Mesenchymal stem cell (in vitro differentiated cells and primary cell): ENCODE data around the gene STUM.
A peak's percentile ranks its signal among the peaks of the same experiment; 100 is the strongest.

ENCODE experiments used
- DNase-seq: peaks from one replicate; pipeline ENCODE4 v3.0.0-alpha.2; 2013
- H2AFZ ChIP-seq: one replicate; pipeline ENCODE4 v1.6.1; 2013; ENCODE audit warnings: low read depth, mild to moderate bottlenecking, control low read depth, inconsistent platforms, low read length, moderate library complexity
- H2AK5ac ChIP-seq: 2 replicates; pipeline ENCODE4 v1.6.1; 2013; ENCODE audit warnings: low read length, moderate library complexity, mild to moderate bottlenecking, inconsistent platforms; ENCODE audit not compliant: severe bottlenecking
- H2BK120ac ChIP-seq: one replicate; pipeline ENCODE4 v1.6.1; 2013; ENCODE audit warnings: low read depth, mild to moderate bottlenecking, inconsistent platforms, low read length, moderate library complexity
- H2BK12ac ChIP-seq, 2 experiments: one replicate each; pipeline ENCODE4 v1.6.1; 2013; ENCODE audit warnings: inconsistent platforms in 2 of 2, low read length in 2 of 2, mild to moderate bottlenecking in 2 of 2, moderate library complexity in 2 of 2, control low read depth in 1 of 2
- H2BK15ac ChIP-seq: one replicate; pipeline ENCODE4 v1.6.1; 2013; ENCODE audit warnings: mild to moderate bottlenecking, low read depth, inconsistent platforms; ENCODE audit not compliant: poor library complexity, severe bottlenecking
- H2BK5ac ChIP-seq: 2 replicates; pipeline ENCODE4 v1.6.1; 2013; ENCODE audit warnings: low read depth, mild to moderate bottlenecking, low read length, control low read depth, inconsistent platforms; ENCODE audit not compliant: poor library complexity, severe bottlenecking
- H3K14ac ChIP-seq, 2 experiments: one replicate each; pipeline ENCODE4 v1.6.1; 2013; ENCODE audit warnings: inconsistent platforms in 2 of 2, low read length in 2 of 2, control low read depth in 1 of 2, mild to moderate bottlenecking in 1 of 2, moderate library complexity in 1 of 2
- H3K18ac ChIP-seq, 2 experiments: one replicate each; pipeline ENCODE4 v1.6.1; 2013; ENCODE audit warnings: inconsistent platforms in 2 of 2, low read length in 2 of 2, control low read depth in 1 of 2, low read depth in 1 of 2, mild to moderate bottlenecking in 1 of 2
- H3K23ac ChIP-seq, 2 experiments: one replicate each; pipeline ENCODE4 v1.6.1; 2013; ENCODE audit warnings: inconsistent platforms in 2 of 2, low read length in 2 of 2, mild to moderate bottlenecking in 2 of 2, moderate library complexity in 2 of 2, control low read depth in 1 of 2
- H3K27ac ChIP-seq: 2 replicates; pipeline ENCODE4 v1.5.1; 2013; ENCODE audit warnings: mild to moderate bottlenecking, moderate library complexity, low read length, control low read depth, inconsistent platforms; ENCODE audit not compliant: poor library complexity, severe bottlenecking
- H3K27me3 ChIP-seq, 2 experiments: 2 replicates each; pipeline versions ENCODE4 v1.6.1 to v1.7.0; 2013; ENCODE audit warnings: low read length in 2 of 2, mild to moderate bottlenecking in 2 of 2, moderate library complexity in 2 of 2, control low read depth in 1 of 2, inconsistent platforms in 1 of 2; ENCODE audit not compliant: control insufficient read depth in 1 of 2, insufficient read depth in 1 of 2
- H3K36me3 ChIP-seq, 2 experiments: 2 replicates each; pipeline versions ENCODE4 v1.6.1 to v1.7.0; 2013; ENCODE audit warnings: low read length in 2 of 2, control low read depth in 1 of 2, inconsistent platforms in 1 of 2, low read depth in 1 of 2, mild to moderate bottlenecking in 1 of 2; ENCODE audit not compliant: insufficient read depth in 2 of 2, control insufficient read depth in 1 of 2
- H3K4ac ChIP-seq, 2 experiments: one replicate each; pipeline ENCODE4 v1.6.1; 2013; ENCODE audit warnings: inconsistent platforms in 2 of 2, low read length in 2 of 2, mild to moderate bottlenecking in 2 of 2, moderate library complexity in 2 of 2, control low read depth in 1 of 2, low read depth in 1 of 2
- H3K4me1 ChIP-seq: 2 replicates; pipeline ENCODE4 v1.6.1; 2013; ENCODE audit warnings: low read depth, low read length, control low read depth; ENCODE audit not compliant: control insufficient read depth, insufficient read depth
- H3K4me2 ChIP-seq: 2 replicates; pipeline ENCODE4 v1.6.1; 2013; ENCODE audit warnings: low read length, mild to moderate bottlenecking, inconsistent platforms; ENCODE audit not compliant: poor library complexity, severe bottlenecking
- H3K4me3 ChIP-seq, 2 experiments: 2 replicates each; pipeline versions ENCODE4 v1.5.1 to v1.7.0; 2013; ENCODE audit warnings: low read length in 2 of 2, mild to moderate bottlenecking in 2 of 2, control low read depth in 1 of 2, low read depth in 1 of 2; ENCODE audit not compliant: insufficient read depth in 1 of 2
- H3K79me1 ChIP-seq: replicated peaks from 2 replicates; pipeline ENCODE4 v1.6.1; 2013; ENCODE audit warnings: mild to moderate bottlenecking, control low read depth, low read length, inconsistent platforms; ENCODE audit not compliant: poor library complexity, severe bottlenecking
- H3K9ac ChIP-seq: 2 replicates; pipeline ENCODE4 v1.7.0; 2013; ENCODE audit warnings: mild to moderate bottlenecking, low read length, moderate library complexity
- H3K9me3 ChIP-seq: 2 replicates; pipeline ENCODE4 v1.7.0; 2013; ENCODE audit warnings: mild to moderate bottlenecking, low read length; ENCODE audit not compliant: control insufficient read depth
- H4K8ac ChIP-seq: one replicate; pipeline ENCODE4 v1.6.1; 2013; ENCODE audit warnings: inconsistent platforms, mild to moderate bottlenecking, low read length, moderate library complexity
- H4K91ac ChIP-seq: one replicate; pipeline ENCODE4 v1.6.1; 2013; ENCODE audit warnings: mild to moderate bottlenecking, low read length, inconsistent platforms
- WGBS: methylation state at CpG from one replicate; pipeline ENCODE4 v1.1.7; 2013; ENCODE audit warnings: mixed read lengths; 5-methylcytosine and 5-hydroxymethylcytosine counted together

STUM gene

DNA sequence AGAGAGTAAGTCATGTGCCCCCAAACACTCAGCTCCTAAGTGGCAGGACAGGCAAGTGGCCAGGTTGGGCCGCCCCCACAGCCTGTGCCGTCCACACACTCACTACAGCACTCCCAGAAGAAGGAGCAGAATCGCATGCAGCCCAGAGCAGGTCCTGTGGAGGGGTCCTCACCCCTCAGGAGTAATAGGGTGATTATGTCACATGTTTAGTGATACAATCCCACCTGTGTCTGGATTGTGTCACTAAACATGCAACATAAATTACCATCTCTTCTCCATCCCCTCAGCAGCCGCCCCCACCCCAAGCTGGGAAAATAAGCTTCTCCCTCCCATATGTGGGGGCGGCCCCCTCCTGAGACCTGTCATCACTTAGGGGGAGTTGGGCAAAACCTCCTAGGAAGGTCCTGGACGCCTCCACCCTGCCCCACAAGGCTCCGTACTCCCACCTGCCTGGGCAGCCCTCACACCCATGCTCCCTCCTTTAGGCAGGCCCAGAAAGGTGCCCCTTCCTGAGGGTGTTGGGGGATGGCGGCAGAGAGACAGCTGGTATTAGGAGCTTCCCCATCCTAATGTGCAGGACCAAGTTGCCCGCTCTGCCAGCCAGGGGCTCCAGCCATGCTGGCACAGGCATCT, 56.9 kb downstream of the STUM start:
- peaks cover 5% of the 10 kb centered on the region for H3K4me1 ChIP-seq
- no peak overlapping the region for H3K4ac ChIP-seq
- no peaks in the 10 kb centered on the region for H3K79me1 ChIP-seq
- no peak for DNase-seq
- H3K9ac ChIP-seq, result peak overlapping the region; percentile 28
- no peak overlapping the region for H2AFZ ChIP-seq
- no peak overlapping the region for H2BK5ac ChIP-seq
- no peaks in the 10 kb centered on the region for H3K36me3 ChIP-seq
- H3K9me3 ChIP-seq, result no peaks in the 10 kb centered on the region
- H2BK12ac ChIP-seq, result no peak overlapping the region
- H2AK5ac ChIP-seq, result no peak overlapping the region
- no peak overlapping the region for H3K18ac ChIP-seq
- no peak overlapping the region for H2BK15ac ChIP-seq
- peaks cover 6 to 52% of the 10 kb centered on the region in 2 experiments for H3K27me3 ChIP-seq
- no peak overlapping the region for H3K27ac ChIP-seq
- no peak overlapping the region for H3K4me3 ChIP-seq
- H2BK120ac ChIP-seq, result no peak overlapping the region
- H4K91ac ChIP-seq, result no peak overlapping the region
- H3K23ac ChIP-seq, result no peak overlapping the region
- H3K4me2 ChIP-seq, result no peak overlapping the region
- no peak overlapping the region for H3K14ac ChIP-seq
- no peak overlapping the region for H4K8ac ChIP-seq
- WGBS, result 95% methylated on average over 4 of the region's 9 CpGs

DNA sequence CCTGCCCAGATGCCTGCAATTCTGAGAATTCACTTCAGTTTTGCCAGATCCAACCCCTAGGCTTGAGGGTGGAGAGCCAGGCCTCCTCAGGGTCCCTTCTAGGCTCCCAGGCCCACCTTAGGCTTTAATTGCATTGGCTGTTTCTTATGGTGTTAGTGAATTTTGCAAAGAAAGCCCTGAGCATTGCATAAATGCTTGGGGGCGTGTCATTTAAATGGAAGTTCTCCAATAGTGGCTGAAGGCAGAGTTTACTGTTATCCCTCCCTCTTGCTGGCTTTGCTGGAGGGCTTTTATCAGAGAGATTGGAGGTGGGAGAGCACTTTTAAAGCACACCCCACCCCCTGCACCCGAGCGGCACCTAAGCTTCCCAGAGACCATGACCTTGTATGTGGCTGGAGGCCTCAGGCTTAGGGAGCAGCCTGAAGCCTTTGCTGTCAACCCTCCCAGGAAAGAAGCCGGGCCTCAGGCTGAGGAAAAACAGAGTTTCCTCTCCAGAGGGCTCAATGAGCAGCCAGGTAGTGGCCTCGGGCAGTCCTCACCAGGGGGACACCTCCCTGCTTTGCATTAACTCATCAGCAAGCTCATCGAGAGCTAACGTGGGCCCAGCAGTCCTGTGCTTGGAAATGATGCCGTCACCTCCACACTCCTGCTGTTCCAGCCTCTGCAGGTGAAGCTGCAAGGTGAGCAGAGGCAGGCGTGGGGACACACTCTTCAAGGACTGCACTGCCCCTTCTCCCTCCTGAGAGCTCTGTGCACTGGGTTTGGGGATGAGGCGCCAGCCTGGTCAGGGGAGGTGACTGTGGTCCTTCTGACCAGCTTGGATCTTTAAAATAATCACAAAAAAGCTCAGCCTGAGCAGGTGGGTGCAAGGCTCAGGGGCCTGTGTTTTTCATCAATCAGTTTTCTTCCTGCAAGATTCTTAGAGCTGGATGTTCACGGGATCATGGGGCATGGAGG, 58.0 kb downstream of the STUM start:
- no peak overlapping the region for H2AK5ac ChIP-seq
- no peak overlapping the region for H3K4me3 ChIP-seq
- no peak overlapping the region for H2BK15ac ChIP-seq
- no peak overlapping the region for H3K4ac ChIP-seq
- no peak overlapping the region for H3K4me2 ChIP-seq
- H3K23ac ChIP-seq, result no peak overlapping the region
- H3K9me3 ChIP-seq, result no peaks in the 10 kb centered on the region
- 76% methylated on average over 11 of the region's 11 CpGs for WGBS
- H2BK5ac ChIP-seq, result no peak overlapping the region
- H3K4me1 ChIP-seq, result peaks cover 5% of the 10 kb centered on the region
- H3K14ac ChIP-seq, result no peak overlapping the region
- H3K18ac ChIP-seq, result no peak overlapping the region
- H3K36me3 ChIP-seq, result no peaks in the 10 kb centered on the region
- no peak overlapping the region for H4K91ac ChIP-seq
- H3K27ac ChIP-seq, result no peak overlapping the region
- no peak overlapping the region for H2BK12ac ChIP-seq
- peaks cover 17 to 55% of the 10 kb centered on the region in 2 experiments for H3K27me3 ChIP-seq
- H2AFZ ChIP-seq, result no peak overlapping the region
- no peak overlapping the region for H4K8ac ChIP-seq
- H3K9ac ChIP-seq, result no peak overlapping the region
- no peak for DNase-seq
- H2BK120ac ChIP-seq, result no peak overlapping the region
- H3K79me1 ChIP-seq, result no peaks in the 10 kb centered on the region

DNA sequence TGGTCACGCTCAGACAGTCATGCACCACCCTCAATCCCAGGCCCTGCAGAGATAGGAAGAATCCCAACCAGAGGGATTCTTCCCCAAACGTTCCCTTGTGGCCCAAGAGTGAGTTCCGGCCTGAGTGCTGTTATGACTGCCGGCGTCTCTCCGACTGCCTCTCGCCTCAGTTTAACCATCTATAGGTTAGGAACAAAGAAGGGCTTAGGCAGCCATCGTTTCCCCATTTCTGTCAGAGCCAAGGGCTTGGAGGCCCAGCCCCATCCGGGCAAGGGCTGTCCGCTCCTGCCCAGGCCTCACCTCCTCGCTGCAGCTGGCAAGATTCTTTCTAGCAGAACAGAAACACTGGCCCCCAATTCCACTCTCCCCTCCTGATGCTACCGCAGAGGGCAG, 58.7 kb downstream of the STUM start:
- no peaks in the 10 kb centered on the region for H3K9me3 ChIP-seq
- no peak overlapping the region for H2BK5ac ChIP-seq
- WGBS, result 90% methylated on average over 12 of the region's 12 CpGs
- H3K27ac ChIP-seq, result no peak overlapping the region
- no peak overlapping the region for H3K14ac ChIP-seq
- H3K9ac ChIP-seq, result no peak overlapping the region
- DNase-seq, result no peak
- no peak overlapping the region for H4K8ac ChIP-seq
- H4K91ac ChIP-seq, result no peak overlapping the region
- H3K23ac ChIP-seq, result no peak overlapping the region
- H3K79me1 ChIP-seq, result no peaks in the 10 kb centered on the region
- H3K27me3 ChIP-seq, result peaks cover 19 to 50% of the 10 kb centered on the region in 2 experiments
- H3K4me3 ChIP-seq, result no peak overlapping the region
- no peak overlapping the region for H2AFZ ChIP-seq
- no peak overlapping the region for H3K18ac ChIP-seq
- no peak overlapping the region for H2AK5ac ChIP-seq
- H3K4me1 ChIP-seq, result peaks cover 3% of the 10 kb centered on the region
- no peak overlapping the region for H3K4ac ChIP-seq
- no peak overlapping the region for H2BK15ac ChIP-seq
- H3K4me2 ChIP-seq, result no peak overlapping the region
- H3K36me3 ChIP-seq, result no peaks in the 10 kb centered on the region
- H2BK120ac ChIP-seq, result no peak overlapping the region
- H2BK12ac ChIP-seq, result no peak overlapping the region

DNA sequence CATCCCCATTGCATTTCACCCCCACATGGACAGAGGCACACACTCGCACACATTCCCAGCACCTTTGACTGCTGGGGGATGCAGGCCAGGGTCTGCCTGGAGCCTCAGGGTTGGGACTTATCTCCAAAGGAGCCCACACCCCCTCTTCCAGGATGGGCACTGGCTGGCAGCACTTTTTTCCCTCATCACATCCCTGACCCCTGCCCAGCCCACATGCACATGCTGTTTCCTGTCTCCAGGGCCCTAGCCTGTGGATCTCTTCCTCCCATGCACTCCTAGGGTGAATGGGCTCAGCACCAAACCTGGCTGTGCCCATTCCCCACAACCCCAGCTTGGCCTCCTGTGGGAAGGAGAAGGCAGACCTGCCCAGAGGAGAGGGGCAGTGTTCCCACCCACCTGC, 59.3 kb downstream of the STUM start:
- 95% methylated on average over 1 of the region's 1 CpG for WGBS

More for the DNA sequence above, 59.3 kb downstream of the STUM start:
- no peak overlapping the region for H2BK5ac ChIP-seq
- no peaks in the 10 kb centered on the region for H3K36me3 ChIP-seq
- no peak overlapping the region for H3K9ac ChIP-seq
- no peak overlapping the region for H2AFZ ChIP-seq
- DNase-seq, result no peak
- no peak overlapping the region for H4K91ac ChIP-seq
- H3K27ac ChIP-seq, result no peak overlapping the region
- no peak overlapping the region for H3K4me3 ChIP-seq
- no peak overlapping the region for H2AK5ac ChIP-seq
- no peak overlapping the region for H4K8ac ChIP-seq
- H3K4ac ChIP-seq, result no peak overlapping the region
- H2BK15ac ChIP-seq, result no peak overlapping the region
- H3K23ac ChIP-seq, result no peak overlapping the region
- no peak overlapping the region for H2BK12ac ChIP-seq
- H3K27me3 ChIP-seq, result peaks cover 24 to 50% of the 10 kb centered on the region in 2 experiments
- no peaks in the 10 kb centered on the region for H3K4me1 ChIP-seq
- H3K14ac ChIP-seq, result no peak overlapping the region
- no peak overlapping the region for H3K18ac ChIP-seq
- no peak overlapping the region for H2BK120ac ChIP-seq
- H3K79me1 ChIP-seq, result no peaks in the 10 kb centered on the region
- H3K4me2 ChIP-seq, result no peak overlapping the region
- H3K9me3 ChIP-seq, result no peaks in the 10 kb centered on the region
